H54 (cell line): ENCODE measurements around the gene GRAMD4.
"Not testable (repeated sequence)": the region's sequence is repeated elsewhere in the genome, so short reads cannot be mapped to it uniquely, and the experiment has no call there.

Experiments
- DNase-seq: peaks from one replicate; pipeline ENCODE4 v3.0.0; 2011; ENCODE audit warnings: low spot score, mixed read lengths; ENCODE audit not compliant: insufficient read length
- FAIRE-seq: peaks from 3 replicates; lab custom pipeline; 2011; peaks lifted over from hg19 to GRCh38; lab: Jason Lieb, UNC
- POLR2A ChIP-seq: IDR thresholded peaks from 2 replicates; pipeline ENCODE4 v1.6.1; 2011; ENCODE audit warnings: low read depth, mild to moderate bottlenecking, low read length

GRAMD4 gene

GRCh38 chr22:46614025-46614931 is 5.9 kb upstream of the GRAMD4 start:
- DNase-seq (no peak), FAIRE-seq (no peak)
- no peak for TF ChIP-seq POLR2A

GRCh38 chr22:46617207-46617985 is 2.8 kb upstream of the GRAMD4 start:
- FAIRE-seq = no peak
- no peak for DNase-seq
- no peak for TF ChIP-seq POLR2A

GRCh38 chr22:46617986-46618647 is 2.1 kb upstream of the GRAMD4 start:
- no peak for DNase-seq
- no peak for FAIRE-seq
- TF ChIP-seq POLR2A = no peak

GRCh38 chr22:46618667-46619066 is 1.5 kb upstream of the GRAMD4 start:
- FAIRE-seq = no peak
- no peak for DNase-seq
- no peak for TF ChIP-seq POLR2A

GRCh38 chr22:46619240-46619829 is 851 bp upstream of the GRAMD4 start:
- DNase-seq (no peak), FAIRE-seq (no peak)
- TF ChIP-seq POLR2A = no peak

- no peak for DNase-seq
- TF ChIP-seq POLR2A = no peak
Observed at GRCh38 chr22:46620588-46621242, 529 bp downstream of the GRAMD4 start.

DNA sequence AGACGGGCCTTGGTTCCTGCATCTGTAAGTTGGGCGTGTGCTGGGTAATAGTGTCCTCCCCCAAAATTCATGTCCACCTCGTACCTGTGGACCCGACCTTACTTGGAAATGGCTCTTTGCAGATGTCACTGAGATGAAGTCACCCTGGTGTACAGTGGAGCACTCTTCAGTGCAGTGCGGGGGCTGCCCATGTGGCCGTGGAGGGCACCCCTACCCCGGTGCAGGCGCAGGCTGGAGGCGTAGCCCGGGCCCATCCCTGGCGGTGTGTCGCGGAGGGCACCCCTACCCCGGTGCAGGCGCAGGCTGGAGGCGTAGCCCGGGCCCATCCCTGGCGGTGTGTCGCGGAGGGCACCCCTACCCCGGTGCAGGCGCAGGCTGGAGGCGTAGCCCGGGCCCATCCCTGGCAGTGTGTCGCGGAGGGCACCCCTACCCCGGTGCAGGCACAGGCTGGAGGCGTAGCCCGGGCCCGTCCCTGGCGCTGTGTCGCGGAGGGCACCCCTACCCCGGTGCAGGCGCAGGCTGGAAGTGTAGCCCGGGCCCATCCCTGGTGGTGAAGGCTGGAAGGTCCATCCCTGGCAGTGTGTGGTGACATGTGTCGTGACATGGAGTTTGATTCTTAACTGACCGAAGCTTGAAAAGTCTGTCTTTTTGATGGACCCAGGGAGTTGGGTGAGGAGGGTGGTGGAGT is 1.2 kb downstream of the GRAMD4 start:
- FAIRE-seq, DNase-seq: not testable (repeated sequence)

More at GRCh38 chr22:46620588-46621242, 529 bp downstream of the GRAMD4 start:
- FAIRE-seq = no peak

DNA sequence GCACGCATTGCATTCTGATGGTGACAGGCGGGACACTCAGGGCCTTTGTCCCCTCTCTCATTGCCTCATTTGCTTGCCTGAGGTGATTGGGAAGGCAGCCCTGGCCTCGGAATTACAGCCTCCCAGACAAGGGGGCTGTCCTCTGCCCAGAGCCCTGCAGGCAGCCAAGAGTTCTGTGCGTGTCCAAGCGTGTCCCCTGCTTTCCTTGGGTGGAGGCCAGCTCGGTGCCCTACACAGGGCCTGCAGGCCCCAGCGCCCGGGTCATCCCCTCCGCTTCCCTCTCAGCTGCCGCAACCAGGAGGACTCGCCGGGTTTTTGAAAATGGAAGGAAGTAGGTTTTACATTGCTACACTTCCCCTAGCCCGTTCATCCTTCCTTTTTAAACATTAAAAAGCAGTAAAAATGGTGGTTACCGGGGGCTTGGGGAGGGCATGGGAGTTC is 1.9 kb downstream of the GRAMD4 start:
- no peak for TF ChIP-seq POLR2A
- FAIRE-seq (no peak), DNase-seq (no peak)

- FAIRE-seq (no peak), DNase-seq (no peak)
- no peak for TF ChIP-seq POLR2A
Observed at GRCh38 chr22:46625113-46625842, 5.1 kb downstream of the GRAMD4 start.

DNA sequence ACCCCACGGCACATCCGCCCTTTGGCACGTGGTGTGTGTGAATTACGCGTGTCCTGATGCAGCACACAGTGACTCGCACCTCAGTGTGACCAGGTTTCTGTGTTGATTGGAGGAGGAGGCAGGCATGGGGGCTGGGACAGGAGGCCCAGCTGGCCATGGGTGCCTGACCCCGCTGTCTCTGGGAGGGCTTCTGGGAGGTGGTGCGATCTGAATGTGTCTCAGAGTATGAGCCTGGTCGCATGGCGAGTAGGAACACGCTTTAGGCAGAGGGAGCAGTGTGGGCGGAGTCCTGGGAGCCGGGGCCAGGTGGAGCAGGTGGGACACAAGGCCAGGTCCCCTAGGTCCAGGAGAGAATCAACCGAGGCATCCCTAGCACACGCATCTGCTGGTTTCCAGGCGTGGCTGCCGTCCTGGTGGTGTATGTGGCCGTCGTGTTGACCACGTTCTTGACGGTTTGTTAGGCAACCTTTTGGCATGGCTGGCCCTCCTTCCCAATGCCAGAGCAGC is 5.7 kb downstream of the GRAMD4 start:
- no peak for FAIRE-seq
- no peak for DNase-seq
- TF ChIP-seq POLR2A = no peak

DNA sequence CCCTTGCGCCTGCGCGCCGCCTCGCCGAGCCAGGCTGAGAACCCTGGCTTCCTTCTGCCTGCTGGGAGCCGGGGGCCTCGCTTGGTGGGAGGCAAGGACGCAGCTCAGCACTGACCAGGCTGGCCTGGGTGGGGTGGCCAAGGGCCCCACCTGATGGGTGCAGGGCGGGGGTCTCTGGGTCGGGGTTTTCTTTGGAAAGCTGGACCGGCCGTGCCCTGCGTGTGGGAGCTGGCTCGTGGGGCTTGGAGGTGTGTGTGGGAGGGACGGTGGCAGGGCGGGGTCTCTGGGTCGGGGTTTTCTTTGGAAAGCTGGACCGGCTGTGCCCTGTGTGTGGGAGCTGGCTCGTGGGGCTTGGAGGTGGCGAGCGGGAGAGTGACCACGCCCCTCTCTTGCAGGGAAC is 6.2 kb downstream of the GRAMD4 start:
- DNase-seq (no peak), FAIRE-seq (no peak)
- no peak for TF ChIP-seq POLR2A
